ENCODE results near the gene SCD5. TPM values are rescaled to one million over a fixed set of nuclear protein-coding genes. Genes with fewer than 3 reads are reported as not detected.

Gene SCD5
- total and polyA plus RNA-seq, 2 of the 8 experiments (the other 6 are each of a cell fraction or from before 2014, with no cell fraction given), result 0.92 to 1.2 TPM

DNA sequence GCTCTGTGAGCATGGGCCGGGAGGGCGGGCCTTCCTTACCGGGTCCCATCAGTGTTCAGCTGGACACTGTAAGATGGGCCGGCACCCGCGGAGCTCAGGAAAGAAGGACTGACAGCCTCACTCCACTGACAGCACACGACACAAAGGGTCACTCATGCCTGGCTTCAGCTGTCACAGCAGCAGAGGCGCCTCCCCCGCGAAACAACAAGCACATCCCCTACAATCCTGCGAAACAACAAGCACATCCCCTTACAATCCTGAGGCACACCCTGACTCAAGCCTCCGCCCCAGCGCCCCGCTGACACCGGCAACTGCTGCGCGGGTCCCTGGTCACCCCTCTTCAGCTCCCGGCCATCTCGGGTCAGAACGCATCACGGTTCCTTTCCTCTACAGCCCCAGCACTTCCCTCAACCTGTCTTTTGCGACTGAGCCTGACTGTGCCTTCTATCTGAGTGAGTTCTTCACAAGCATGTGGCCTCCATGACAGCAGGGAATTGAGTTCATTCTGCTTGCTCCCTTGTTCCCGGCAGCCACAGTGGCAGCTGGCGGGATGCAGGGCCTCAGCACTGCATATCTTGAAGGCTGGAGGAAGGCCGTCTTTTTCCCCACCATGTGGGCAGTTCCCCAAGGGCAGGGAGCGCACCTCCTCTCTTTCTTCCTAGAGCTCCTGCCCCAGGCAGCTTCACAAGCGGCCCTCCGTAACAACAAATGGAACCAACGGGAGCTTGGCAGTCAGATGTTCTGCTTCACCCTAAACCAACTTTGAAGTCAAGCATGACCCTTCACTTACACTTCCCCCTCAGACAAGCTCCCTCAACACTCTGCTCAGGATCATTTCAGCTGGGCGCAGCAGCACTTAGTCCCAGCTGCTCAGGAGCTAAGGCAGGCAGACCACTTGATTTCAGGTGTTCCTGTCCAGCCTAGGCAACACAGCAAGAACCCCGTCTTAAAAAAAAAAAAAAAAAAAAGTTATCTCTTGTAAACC lies 39.6 kb downstream of the SCD5 start:
- no peak overlapping the region for H4K5ac ChIP-seq (ENCODE audit: insufficient read length, low read depth, low read length)
- WGBS, 2 experiments (ENCODE audit: extremely low coverage in 1 of 2, insufficient coverage in 1 of 2, insufficient read length in 1 of 2, insufficient replicate concordance in 2 of 2, low coverage in 1 of 2, low lambda C conversion rate in 2 of 2, missing lambda C conversion rate in 1 of 2), result 84% methylated on average over 31 of the region's 31 CpGs; no CpG with 5 or more reads in 1 of the 2 experiments
- no peaks in the 10 kb centered on the region; the same call in 1 of the 2 replicates for H3K23me2 ChIP-seq (ENCODE audit: low read depth, low read length)
- H3K4ac ChIP-seq (replicated peaks; ENCODE audit: insufficient read length, low read depth, low read length), result no peak overlapping the region
- H2BK5ac ChIP-seq (ENCODE audit: low read depth, low read length), result no peak overlapping the region
- H3K18ac ChIP-seq (ENCODE audit: extremely low read depth, low read length), result no peak overlapping the region
- peaks cover 0 to 2% (median 1%) of the 10 kb centered on the region in 4 experiments; a peak in 3 of 7 replicates for H3K27me3 ChIP-seq (replicated peaks in 1 of 4; ENCODE audit: control insufficient read depth in 3 of 4, extremely low read depth in 1 of 4, insufficient read depth in 3 of 4, low read length in 3 of 4)
- no peak overlapping the region for H2BK12ac ChIP-seq (ENCODE audit: low read depth, low read length)
- H3K4me2 ChIP-seq (ENCODE audit: insufficient read depth in 1 of 2, low read depth in 2 of 2, low read length in 2 of 2), result no peak overlapping the region
- H3K23ac ChIP-seq (ENCODE audit: insufficient read length), result no peak overlapping the region
- H3K79me2 ChIP-seq (ENCODE audit: control insufficient read depth in 1 of 2, insufficient read depth in 2 of 2, low read length in 2 of 2), result no peaks in the 10 kb centered on the region
- peaks cover 0 to 8% (median 0%) of the 10 kb centered on the region in 4 experiments; a peak in 1 of 7 replicates for H3K4me1 ChIP-seq (replicated peaks in 1 of 4; ENCODE audit: control insufficient read depth in 3 of 4, insufficient read depth in 4 of 4, low read length in 3 of 4)
- no peak overlapping the region for H3K4me3 ChIP-seq (ENCODE audit: extremely low read depth in 1 of 4, insufficient read depth in 2 of 4, low read depth in 3 of 4, low read length in 4 of 4)
- H3K36me3 ChIP-seq (ENCODE audit: control insufficient read depth in 2 of 4, insufficient read depth in 4 of 4, low read length in 3 of 4), result no peaks in the 10 kb centered on the region
- no peaks in the 10 kb centered on the region for H3K79me1 ChIP-seq (ENCODE audit: low read depth, low read length)
- no peak overlapping the region for H2BK120ac ChIP-seq (replicated peaks; ENCODE audit: low read depth, low read length)
- no peaks in the 10 kb centered on the region for H3K9me3 ChIP-seq (ENCODE audit: insufficient read depth in 2 of 2, low read depth in 1 of 2, low read length in 1 of 2)
- H3K56ac ChIP-seq (replicated peaks; ENCODE audit: insufficient read length, low read depth, low read length), result no peak overlapping the region
- DNase-seq (ENCODE audit: low read depth in 1 of 2, low spot score in 2 of 2) (no peak), FAIRE-seq (no peak)
- H2BK20ac ChIP-seq (ENCODE audit: low read length), result no peak overlapping the region
- CTCF ChIA-PET (ENCODE audit: partially characterized antibody), result interaction anchor here (0.7 to 2.5 kb wide), 5 partner anchors 10 to 20 kb away, joined by 3 to 9 read pairs (median 4); no protein-coding TSS in a partner anchor
- no peak overlapping the region for H2AFZ ChIP-seq (ENCODE audit: low read length)
- no peak overlapping the region for H3K9ac ChIP-seq (replicated peaks in 1 of 4; ENCODE audit: extremely low read depth in 1 of 4, low read depth in 3 of 4, low read length in 3 of 4)
- H4K8ac ChIP-seq (ENCODE audit: extremely low read depth, insufficient read depth, low read length), result no peak overlapping the region
- no peak overlapping the region for H4K91ac ChIP-seq (replicated peaks; ENCODE audit: insufficient read length, low read length)
- POLR2A ChIA-PET (ENCODE audit: partially characterized antibody), result interaction anchor here (0.6 to 1.4 kb wide), 2 partner anchors 12 to 330 kb away, joined by 3 read pairs; no protein-coding TSS in a partner anchor
- no peak overlapping the region for H2AK5ac ChIP-seq (ENCODE audit: low read depth, low read length)
- no peak for TF ChIP-seq POLR2A (IDR thresholded peaks at IDR 0.05; ENCODE audit: control extremely low read depth in 1 of 2, low read depth in 2 of 2, low read length in 2 of 2)
- TF ChIP-seq, protein P1, sequence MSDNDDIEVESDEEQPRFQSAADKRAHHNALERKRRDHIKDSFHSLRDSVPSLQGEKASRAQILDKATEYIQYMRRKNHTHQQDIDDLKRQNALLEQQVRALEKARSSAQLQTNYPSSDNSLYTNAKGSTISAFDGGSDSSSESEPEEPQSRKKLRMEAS (IDR thresholded peaks at IDR 0.05), result no peak
- no peak for TF ChIP-seq HDAC6 (IDR thresholded peaks at IDR 0.05; ENCODE audit: low read depth, low read length)
- TF ChIP-seq POU5F1 (IDR thresholded peaks at IDR 0.05; ENCODE audit: low read depth, low read length), result no peak
- no peak for TF ChIP-seq TCF12 (IDR thresholded peaks at IDR 0.05; ENCODE audit: low read depth, low read length)
- no peak for TF ChIP-seq SP1 (IDR thresholded peaks at IDR 0.05; ENCODE audit: low read depth, low read length)
- TF ChIP-seq RXRA (IDR thresholded peaks at IDR 0.05; ENCODE audit: insufficient read depth, low read depth, low read length), result no peak
- H3K27ac ChIP-seq (ENCODE audit: low read depth, low read length), result no peak overlapping the region
- H3K14ac ChIP-seq (ENCODE audit: insufficient read length), result no peak overlapping the region
- no peaks in the 10 kb centered on the region for H4K20me1 ChIP-seq (replicated peaks in 1 of 2; ENCODE audit: control insufficient read depth in 1 of 2, insufficient read depth in 2 of 2, low read length in 2 of 2)
- H2BK15ac ChIP-seq (ENCODE audit: low read length), result no peak overlapping the region
